OCI-LY1 (cell line): ENCODE results near the gene PSMG1.

Experiments used
- H2AFZ ChIP-seq: fragments of 200-600 bp; sonication (generic), shearing (Covaris generic); 2 replicates; pipeline ENCODE4 v1.6.0; 2014; ENCODE audit warnings: antibody characterized with exemption, mild to moderate bottlenecking, low read length
- H3F3A ChIP-seq: fragments of 200-600 bp; sonication (generic), shearing (Covaris generic); 2 replicates; pipeline ENCODE4 v1.6.0; 2014; ENCODE audit warnings: mild to moderate bottlenecking, antibody characterized with exemption, low read length, moderate library complexity; ENCODE audit not compliant: insufficient read depth
- H3K27ac ChIP-seq: fragments of 200-600 bp; sonication (generic); 2 replicates; pipeline ENCODE4 v1.5.1; 2014; ENCODE audit warnings: low read length, mixed run types, mild to moderate bottlenecking, low read depth; ENCODE audit not compliant: poor library complexity, severe bottlenecking
- H3K27me3 ChIP-seq: fragments of 200-600 bp; sonication (generic); 2 replicates; pipeline ENCODE4 v1.6.0; 2014; ENCODE audit warnings: antibody characterized with exemption, mild to moderate bottlenecking, low read length, moderate library complexity; ENCODE audit not compliant: insufficient read depth
- H3K36me3 ChIP-seq: fragments of 200-600 bp; sonication (generic); 2 replicates; pipeline ENCODE4 v1.6.1; 2014; ENCODE audit warnings: mild to moderate bottlenecking, antibody characterized with exemption, low read length, moderate library complexity, mixed read lengths; ENCODE audit not compliant: insufficient read depth
- H3K4me1 ChIP-seq: fragments of 200-600 bp; sonication (generic); 2 replicates; pipeline ENCODE4 v1.5.1; 2014; ENCODE audit warnings: mild to moderate bottlenecking, low read length, moderate library complexity; ENCODE audit not compliant: insufficient read depth, severe bottlenecking
- H3K4me2 ChIP-seq: fragments of 200-600 bp; sonication (generic), shearing (Covaris generic); 2 replicates; pipeline ENCODE4 v1.6.1; 2014; ENCODE audit warnings: low read length
- H3K4me3 ChIP-seq: fragments of 200-600 bp; sonication (generic); 2 replicates; pipeline ENCODE4 v1.5.1; 2014; ENCODE audit warnings: low read length, low read depth, mild to moderate bottlenecking, mixed read lengths; ENCODE audit not compliant: poor library complexity, severe bottlenecking
- H3K79me2 ChIP-seq: fragments of 200-600 bp; shearing (Covaris generic); 2 replicates; pipeline ENCODE4 v1.6.1; 2016; ENCODE audit warnings: mixed run types, low read length, mixed read lengths; ENCODE audit not compliant: insufficient read depth
- H3K9ac ChIP-seq: fragments of 200-600 bp; sonication (generic), shearing (Covaris generic); 2 replicates; pipeline ENCODE4 v1.6.1; 2014; ENCODE audit warnings: mild to moderate bottlenecking, low read length, mixed read lengths
- H3K9me2 ChIP-seq: fragments of 200-600 bp; sonication (generic), shearing (Covaris generic); 2 replicates; pipeline ENCODE4 v1.6.1; 2014; ENCODE audit warnings: low read depth, mild to moderate bottlenecking, low read length, mixed read lengths
- H3K9me3 ChIP-seq: fragments of 200-600 bp; shearing (Covaris generic); 2 replicates; pipeline ENCODE4 v1.6.1; 2014; ENCODE audit warnings: low read length, mixed read lengths
- H4K20me1 ChIP-seq: fragments of 200-600 bp; sonication (generic), shearing (Covaris generic); 2 replicates; pipeline ENCODE4 v1.6.0; 2016; ENCODE audit warnings: mild to moderate bottlenecking, low read length; ENCODE audit not compliant: insufficient read depth
- CTCF ChIP-seq: fragments of 200-600 bp; sonication (generic), shearing (Covaris generic); IDR thresholded peaks from 2 replicates; pipeline ENCODE4 v1.5.1; 2017; ENCODE audit warnings: mild to moderate bottlenecking, antibody characterized with exemption, low read length, moderate library complexity, mixed read lengths
- EZH2 ChIP-seq: fragments of 200-600 bp; sonication (generic), shearing (Covaris generic); IDR thresholded peaks from 2 replicates; pipeline ENCODE4 v1.8.0; 2017; ENCODE audit warnings: borderline replicate concordance, mixed run types, mild to moderate bottlenecking, antibody characterized with exemption, low read length, moderate library complexity, mixed read lengths

PSMG1 gene

GRCh38 chr21:39150877-39151276 lies 32.4 kb downstream of the PSMG1 start:
- no peak overlapping the region for H2AFZ ChIP-seq
- no peak overlapping the region for H3K4me2 ChIP-seq
- no peaks in the 10 kb centered on the region for H4K20me1 ChIP-seq
- no peaks in the 10 kb centered on the region for H3K9me2 ChIP-seq
- no peaks in the 10 kb centered on the region for H3K79me2 ChIP-seq
- no peak overlapping the region for H3K27ac ChIP-seq
- no peaks in the 10 kb centered on the region; the same call in 1 of the 2 replicates for H3K36me3 ChIP-seq
- no peak overlapping the region for H3K4me3 ChIP-seq
- TF ChIP-seq EZH2 (no peak), CTCF (no peak)
- no peak overlapping the region for H3K9ac ChIP-seq
- H3K9me3 ChIP-seq, result no peaks in the 10 kb centered on the region
- H3K4me1 ChIP-seq, result no peaks in the 10 kb centered on the region
- H3K27me3 ChIP-seq, result peaks cover 16% of the 10 kb centered on the region
- H3F3A ChIP-seq, result no peaks in the 10 kb centered on the region

GRCh38 chr21:39150316-39150715 lies 32.9 kb downstream of the PSMG1 start:
- H3K27ac ChIP-seq, result no peak overlapping the region

GRCh38 chr21:39149882-39150281 lies 33.4 kb downstream of the PSMG1 start:
- Histone ChIP-seq H3K79me2 (no peaks in the 10 kb centered on the region), H3K4me2 (no peak overlapping the region), H3K4me1 (no peaks in the 10 kb centered on the region), H3K27me3 (peaks cover 9% of the 10 kb centered on the region; the same call in 1 of the 2 replicates), H3K36me3 (no peaks in the 10 kb centered on the region), H4K20me1 (no peaks in the 10 kb centered on the region), H3K9me2 (no peaks in the 10 kb centered on the region), H3K27ac (no peak overlapping the region), H2AFZ (no peak overlapping the region), H3K4me3 (no peak overlapping the region), H3K9me3 (no peaks in the 10 kb centered on the region), H3F3A (no peaks in the 10 kb centered on the region), H3K9ac (no peak overlapping the region)
- TF ChIP-seq CTCF, result no peak
- TF ChIP-seq EZH2, result no peak

More at GRCh38 chr21:39150316-39150715, 32.9 kb downstream of the PSMG1 start:
- Histone ChIP-seq H3K36me3 (no peaks in the 10 kb centered on the region), H3K9me3 (no peaks in the 10 kb centered on the region), H3K9ac (no peak overlapping the region), H3K4me2 (no peak overlapping the region), H4K20me1 (no peaks in the 10 kb centered on the region), H3K27me3 (peaks cover 13% of the 10 kb centered on the region), H3K9me2 (no peaks in the 10 kb centered on the region), H3K79me2 (no peaks in the 10 kb centered on the region), H2AFZ (no peak overlapping the region), H3K4me1 (no peaks in the 10 kb centered on the region), H3K4me3 (no peak overlapping the region), H3F3A (no peaks in the 10 kb centered on the region)
- no peak for TF ChIP-seq CTCF
